K562 (cell line): ENCODE data around the gene ZDHHC11. TPM values are rescaled to one million over a fixed set of nuclear protein-coding genes. Genes with fewer than 3 reads are reported as not detected.
A peak's percentile ranks its signal among the peaks of the same experiment; 100 is the strongest.

Experiments used
- ATAC-seq: fragments of 200-7000 bp; cut with Tn5 transposase; 3 replicates; pipeline ENCODE4 v1.9.1; 2020; ENCODE audit warnings: moderate library complexity
- BruUV-seq: library from RNA; stranded (reverse); fragments of 400-500 nt; replicated peaks from 2 replicates; lab custom pipeline; 2021; lab: Mats Ljungman, UMichigan
- CTCF ChIA-PET: fragments of 300-600 bp; formaldehyde crosslinking; extraction: SDS; loops from one replicate; lab custom pipeline; 2021; ENCODE audit warnings: low intra/inter-chr PET ratio; lab: Yijun Ruan, JAX
- POLR2A ChIA-PET: fragments of 300-600, 350-650 bp; sonication (Branson Sonifier 250); formaldehyde crosslinking; extraction: SDS; loops from one replicate; lab custom pipeline; 2021; ENCODE audit warnings: antibody characterized with exemption, inconsistent platforms; lab: Yijun Ruan, JAX
- DNase-seq, 4 experiments: peaks; one replicate each; pipeline versions ENCODE4 v3.0.0 to v3.0.0-alpha.2; 2011 to 2018; ENCODE audit warnings: low spot score in 3 of 4, mixed read lengths in 3 of 4; ENCODE audit errors: extremely low read depth in 1 of 4
- FAIRE-seq: peaks from 2 replicates; lab custom pipeline; 2011; peaks lifted over from hg19 to GRCh38; lab: Jason Lieb, UNC
- H2AFZ ChIP-seq: 2 replicates; pipeline ENCODE4 v1.6.0; 2011; ENCODE audit warnings: low read depth, low read length, control low read depth, inconsistent platforms
- H3K27ac ChIP-seq: fragments of 200-600 bp; 3 replicates; pipeline ENCODE4 v1.8.0; 2011; ENCODE audit warnings: low read depth, mild to moderate bottlenecking, control low read depth, inconsistent platforms, low read length, moderate library complexity, mixed read lengths; ENCODE audit errors: extremely low read depth
- H3K27me3 ChIP-seq, 2 experiments: fragments of 300-600 bp in 1 of 2; 2 replicates in 1 of 2; 3 replicates in 1 of 2; pipeline versions ENCODE4 v1.6.0 to v1.8.0; 2011; ENCODE audit warnings: inconsistent platforms in 2 of 2, low read length in 2 of 2, mild to moderate bottlenecking in 1 of 2, mixed read lengths in 1 of 2, moderate library complexity in 1 of 2; ENCODE audit not compliant: control insufficient read depth in 2 of 2, insufficient read depth in 2 of 2
- H3K36me3 ChIP-seq: fragments of 300-600 bp; 3 replicates; pipeline ENCODE4 v1.8.0; 2011; ENCODE audit warnings: mild to moderate bottlenecking, low read length, inconsistent platforms; ENCODE audit not compliant: control insufficient read depth, insufficient read depth
- H3K4me1 ChIP-seq, 2 experiments: fragments of 200-600 bp in 1 of 2; replicated peaks in 1 of 2; 2 replicates in 1 of 2; 3 replicates in 1 of 2; pipeline versions ENCODE4 v1.5.1 to v1.8.0; 2011; ENCODE audit warnings: inconsistent platforms in 2 of 2, low read length in 2 of 2, mild to moderate bottlenecking in 1 of 2, mixed read lengths in 1 of 2, moderate library complexity in 1 of 2; ENCODE audit not compliant: control insufficient read depth in 2 of 2, insufficient read depth in 2 of 2
- H3K4me2 ChIP-seq: 2 replicates; pipeline ENCODE4 v1.6.1; 2011; ENCODE audit warnings: low read length, control low read depth, inconsistent platforms, mixed read lengths; ENCODE audit not compliant: insufficient read depth
- H3K4me3 ChIP-seq: fragments of 200-600 bp; sonication (generic), shearing (Covaris generic); 2 replicates; pipeline ENCODE4 v1.5.1; 2016; ENCODE audit warnings: control low read depth, inconsistent platforms
- H3K79me2 ChIP-seq: fragments of 200-600 bp; 3 replicates; pipeline ENCODE4 v1.8.0; 2011; ENCODE audit warnings: low read length, inconsistent platforms; ENCODE audit not compliant: control insufficient read depth, insufficient read depth
- H3K9ac ChIP-seq, 2 experiments: 2 replicates each; pipeline versions ENCODE4 v1.6.0 to v1.6.1; 2011; ENCODE audit warnings: low read depth in 2 of 2, low read length in 2 of 2, control low read depth in 1 of 2, inconsistent platforms in 1 of 2, mild to moderate bottlenecking in 1 of 2, mixed read lengths in 1 of 2; ENCODE audit not compliant: insufficient read depth in 1 of 2
- H3K9me1 ChIP-seq: one replicate; pipeline ENCODE4 v1.6.0; 2011; ENCODE audit warnings: inconsistent platforms, mild to moderate bottlenecking, low read length, moderate library complexity; ENCODE audit not compliant: control insufficient read depth, insufficient read depth
- H3K9me3 ChIP-seq: replicated peaks from 2 replicates; pipeline ENCODE4 v1.5.1; 2011; ENCODE audit warnings: low read depth, low read length, inconsistent platforms; ENCODE audit not compliant: control insufficient read depth, insufficient read depth
- H4K20me1 ChIP-seq: replicated peaks from 2 replicates; pipeline ENCODE4 v1.6.1; 2011; ENCODE audit warnings: low read length, inconsistent platforms, mixed read lengths; ENCODE audit not compliant: control insufficient read depth, insufficient read depth
- ATF1 ChIP-seq, 2 experiments: fragments of 450-650 bp in 1 of 2; IDR thresholded peaks; 2 replicates each; pipeline ENCODE4 v1.6.1; 2016; ENCODE audit warnings: missing compliant biosample characterization in 1 of 2, missing genetic modification characterization in 1 of 2
- HMGXB4 ChIP-seq: sonication (generic); formaldehyde crosslinking; IDR thresholded peaks from 2 replicates; pipeline ENCODE4 v1.8.1; 2023; ENCODE audit warnings: mild to moderate bottlenecking, missing genetic modification reagents
- RFX5 ChIP-seq: IDR thresholded peaks from 2 replicates; pipeline ENCODE4 v1.6.1; 2011; ENCODE audit warnings: low read depth, mild to moderate bottlenecking, improper control_type of control experiment, low read length
- RNF219 ChIP-seq: fragments of 250-450 bp; sonication (Bioruptor Pico); IDR thresholded peaks from 2 replicates; pipeline ENCODE4 v1.5.0; 2022; ENCODE audit warnings: mild to moderate bottlenecking
- WGBS: fragments of 100-300 bp; shearing (Covaris generic); methylation state at CpG from one replicate; pipeline ENCODE4 v1.1.6; 2016; ENCODE audit warnings: low coverage, mixed read lengths; ENCODE audit not compliant: insufficient coverage; ENCODE audit errors: missing lambda C conversion rate; 5-methylcytosine and 5-hydroxymethylcytosine counted together
- in situ Hi-C: fragments of 300-500 bp; cut with MboI; formaldehyde crosslinking; loops from 4 replicates; pipeline ENCODE4 v1.15.0; 2018; ENCODE audit warnings: inconsistent platforms, mixed read lengths
- intact Hi-C: fragments of 100-400 bp; cut with micrococcal nuclease; formaldehyde crosslinking; loops from 2 replicates; pipeline ENCODE4 v1.14.2; 2022
- polyA plus RNA-seq, 8 experiments: library from polyadenylated mRNA; depleted of rRNA in 4 of 8; stranded (reverse) in 5 of 8; unstranded in 3 of 8; fragments of >200 nt; fragmentation: Nextera tagmentation in 2 of 8; fragmentation: Illumina TruSeq in 1 of 8; extraction: Ambion mirVana in 2 of 8; extraction: Trizol in 1 of 8; gene quantifications; 2 replicates each; pipeline versions ENCODE4 v1.2.1 to v1.2.3, GENCODE V29; 2011 to 2014; ENCODE audit warnings: inconsistent platforms in 1 of 8, missing spikeins in 1 of 8
- total RNA-seq, 7 experiments: library from RNA; depleted of rRNA in 6 of 7; stranded (reverse); fragments of >200 nt in 6 of 7; fragmentation: Illumina TruSeq in 2 of 7; extraction: Trizol in 2 of 7; gene quantifications; 2 replicates each; pipeline versions ENCODE4 v1.2.1 to v1.2.3, GENCODE V29; 2011 to 2021; ENCODE audit warnings: low replicate concordance in 1 of 7

The ZDHHC11 gene
- total and polyA plus RNA-seq, 9 of the 15 experiments (the other 6 are each of a cell fraction or from before 2014, with no cell fraction given) = 0.07 to 2.3 (median 0.52) TPM

GRCh38 chr5:746258-746761 lies 104.5 kb downstream of the ZDHHC11 start:
- CTCF ChIA-PET = no interaction called here
- Histone ChIP-seq H3K9me3 (no peaks in the 10 kb centered on the region), H3K36me3 (no peaks in the 10 kb centered on the region), H3K4me1 (no peaks in the 10 kb centered on the region), H3K27me3 (peaks cover 6 to 17% of the 10 kb centered on the region in 2 experiments; a peak in 3 of 5 replicates), H3K4me2 (no peak overlapping the region), H3K79me2 (no peaks in the 10 kb centered on the region), H3K9ac (no peak overlapping the region), H2AFZ (no peak overlapping the region), H3K4me3 (no peak overlapping the region), H4K20me1 (no peaks in the 10 kb centered on the region), H3K9me1 (no peaks in the 10 kb centered on the region), H3K27ac (no peak overlapping the region)
- POLR2A ChIA-PET = no interaction called here
- peak; percentile 77 for ATAC-seq
- intact Hi-C loops = no loop called here
- FAIRE-seq = no peak
- WGBS = under 1% methylated on average over 11 of the region's 11 CpGs
- TF ChIP-seq HMGXB4 (CRISPR knock-in tag) (no peak), RNF219 (CRISPR knock-in tag) (no peak), ATF1 (CRISPR knock-in tag; IDR thresholded peaks at IDR 0.05) (no peak), ATF1 (tag; IDR thresholded peaks at IDR 0.05) (no peak), RFX5 (no peak)
- BruUV-seq = no TSS peak
- DNase-seq = no peak
- in situ Hi-C loops = no loop called here

Other genes starting within 250 kb of the ZDHHC11 start
- gene CEP72, start 238.6 kb downstream of the ZDHHC11 start, total RNA-seq (2014; rRNA removed) = 17.6 and 27.4 TPM in 2 replicates
- 9.4 and 11.3 TPM in 2 replicates for gene CEP72, start 238.6 kb downstream of the ZDHHC11 start, total RNA-seq (2014; rRNA removed; fragmentation: Illumina TruSeq; extraction: Trizol)
- 16.3 and 17.4 TPM in 2 replicates for gene CEP72, start 238.6 kb downstream of the ZDHHC11 start, total RNA-seq (2015; rRNA removed; fragmentation: Illumina TruSeq; extraction: Trizol)
- 33.3 and 38.1 TPM in 2 replicates for gene CEP72, start 238.6 kb downstream of the ZDHHC11 start, total RNA-seq (2021)
- 14.0 and 17.8 TPM in 2 replicates for gene CEP72, start 238.6 kb downstream of the ZDHHC11 start, polyA plus RNA-seq (2011; rRNA removed)
- 14.2 and 15.2 TPM in 2 replicates for gene CEP72, start 238.6 kb downstream of the ZDHHC11 start, polyA plus RNA-seq (2014; fragmentation: Illumina TruSeq; extraction: Trizol)
- 1 to 10 TPM in 1 of 2 experiments, under 1 TPM in 1; 0.89 to 1.4 TPM for gene CEP72, start 238.6 kb downstream of the ZDHHC11 start, polyA plus RNA-seq (2014; fragmentation: Nextera tagmentation; extraction: Ambion mirVana)
- gene CEP72, start 238.6 kb downstream of the ZDHHC11 start, polyA plus RNA-seq (2014; rRNA removed) = 19.9 and 28.6 TPM in 2 replicates
- gene TPPP, start 157.6 kb downstream of the ZDHHC11 start, total RNA-seq (2014; rRNA removed) = not detected in 2 replicates
- not detected in 2 replicates for gene TPPP, start 157.6 kb downstream of the ZDHHC11 start, total RNA-seq (2014; rRNA removed; fragmentation: Illumina TruSeq; extraction: Trizol)
- not detected in 2 replicates for gene TPPP, start 157.6 kb downstream of the ZDHHC11 start, total RNA-seq (2015; rRNA removed; fragmentation: Illumina TruSeq; extraction: Trizol)
- gene TPPP, start 157.6 kb downstream of the ZDHHC11 start, total RNA-seq (2021) = 0.07 TPM in 2 replicates
- 0.01 and 0.03 TPM in 2 replicates for gene TPPP, start 157.6 kb downstream of the ZDHHC11 start, polyA plus RNA-seq (2011; rRNA removed)
- 0.01 TPM in 1 of 2 replicates, not detected in the other for gene TPPP, start 157.6 kb downstream of the ZDHHC11 start, polyA plus RNA-seq (2014; fragmentation: Illumina TruSeq; extraction: Trizol)
- not detected for gene TPPP, start 157.6 kb downstream of the ZDHHC11 start, polyA plus RNA-seq (2014; fragmentation: Nextera tagmentation; extraction: Ambion mirVana)
- gene TPPP, start 157.6 kb downstream of the ZDHHC11 start, polyA plus RNA-seq (2014; rRNA removed) = not detected in 2 replicates
- gene ZDHHC11B, start 66.3 kb downstream of the ZDHHC11 start, total RNA-seq (2014; rRNA removed) = 0.12 and 0.23 TPM in 2 replicates
- 0.15 and 0.22 TPM in 2 replicates for gene ZDHHC11B, start 66.3 kb downstream of the ZDHHC11 start, total RNA-seq (2014; rRNA removed; fragmentation: Illumina TruSeq; extraction: Trizol)
- 0.30 TPM in 1 of 2 replicates, not detected in the other for gene ZDHHC11B, start 66.3 kb downstream of the ZDHHC11 start, total RNA-seq (2015; rRNA removed; fragmentation: Illumina TruSeq; extraction: Trizol)
- 0.16 TPM in 1 of 2 replicates, not detected in the other for gene ZDHHC11B, start 66.3 kb downstream of the ZDHHC11 start, total RNA-seq (2021)
- 0.08 and 0.21 TPM in 2 replicates for gene ZDHHC11B, start 66.3 kb downstream of the ZDHHC11 start, polyA plus RNA-seq (2011; rRNA removed)
- 0.08 and 0.15 TPM in 2 replicates for gene ZDHHC11B, start 66.3 kb downstream of the ZDHHC11 start, polyA plus RNA-seq (2014; fragmentation: Illumina TruSeq; extraction: Trizol)
- gene ZDHHC11B, start 66.3 kb downstream of the ZDHHC11 start, polyA plus RNA-seq (2014; fragmentation: Nextera tagmentation; extraction: Ambion mirVana) = under 1 TPM in 1 of 2 experiments, not detected in 1; 0.03 TPM
- gene ZDHHC11B, start 66.3 kb downstream of the ZDHHC11 start, polyA plus RNA-seq (2014; rRNA removed) = 0.07 TPM in 1 of 2 replicates, not detected in the other
- 52.8 and 58.5 TPM in 2 replicates for gene BRD9, start 41.8 kb upstream of the ZDHHC11 start, total RNA-seq (2014; rRNA removed)
- gene BRD9, start 41.8 kb upstream of the ZDHHC11 start, total RNA-seq (2014; rRNA removed; fragmentation: Illumina TruSeq; extraction: Trizol) = 37.9 and 39.5 TPM in 2 replicates
- gene BRD9, start 41.8 kb upstream of the ZDHHC11 start, total RNA-seq (2015; rRNA removed; fragmentation: Illumina TruSeq; extraction: Trizol) = 43.1 and 44.9 TPM in 2 replicates
- 62.3 and 68.7 TPM in 2 replicates for gene BRD9, start 41.8 kb upstream of the ZDHHC11 start, total RNA-seq (2021)
- gene BRD9, start 41.8 kb upstream of the ZDHHC11 start, polyA plus RNA-seq (2011; rRNA removed) = 17.3 and 18.0 TPM in 2 replicates
- 49.7 and 54.7 TPM in 2 replicates for gene BRD9, start 41.8 kb upstream of the ZDHHC11 start, polyA plus RNA-seq (2014; fragmentation: Illumina TruSeq; extraction: Trizol)
- gene BRD9, start 41.8 kb upstream of the ZDHHC11 start, polyA plus RNA-seq (2014; fragmentation: Nextera tagmentation; extraction: Ambion mirVana) = 1 to 10 TPM; 2.4 to 3.7 TPM
- gene BRD9, start 41.8 kb upstream of the ZDHHC11 start, polyA plus RNA-seq (2014; rRNA removed) = 51.8 and 56.4 TPM in 2 replicates
- gene TRIP13, start 41.9 kb upstream of the ZDHHC11 start, total RNA-seq (2014; rRNA removed) = 48.2 and 68.7 TPM in 2 replicates
- 55.2 and 56.8 TPM in 2 replicates for gene TRIP13, start 41.9 kb upstream of the ZDHHC11 start, total RNA-seq (2014; rRNA removed; fragmentation: Illumina TruSeq; extraction: Trizol)
- 45.1 and 50.8 TPM in 2 replicates for gene TRIP13, start 41.9 kb upstream of the ZDHHC11 start, total RNA-seq (2015; rRNA removed; fragmentation: Illumina TruSeq; extraction: Trizol)
- 50.0 and 53.2 TPM in 2 replicates for gene TRIP13, start 41.9 kb upstream of the ZDHHC11 start, total RNA-seq (2021)
- 93.2 and 116 TPM in 2 replicates for gene TRIP13, start 41.9 kb upstream of the ZDHHC11 start, polyA plus RNA-seq (2011; rRNA removed)
- 62.6 and 73.0 TPM in 2 replicates for gene TRIP13, start 41.9 kb upstream of the ZDHHC11 start, polyA plus RNA-seq (2014; fragmentation: Illumina TruSeq; extraction: Trizol)
- 10 to 100 TPM; 24.1 to 28.9 TPM for gene TRIP13, start 41.9 kb upstream of the ZDHHC11 start, polyA plus RNA-seq (2014; fragmentation: Nextera tagmentation; extraction: Ambion mirVana)
- 65.2 and 73.4 TPM in 2 replicates for gene TRIP13, start 41.9 kb upstream of the ZDHHC11 start, polyA plus RNA-seq (2014; rRNA removed)
- gene NKD2, start 157.8 kb upstream of the ZDHHC11 start, total RNA-seq (2014; rRNA removed) = 0.12 and 0.64 TPM in 2 replicates
- gene NKD2, start 157.8 kb upstream of the ZDHHC11 start, total RNA-seq (2014; rRNA removed; fragmentation: Illumina TruSeq; extraction: Trizol) = not detected in 2 replicates
- gene NKD2, start 157.8 kb upstream of the ZDHHC11 start, total RNA-seq (2015; rRNA removed; fragmentation: Illumina TruSeq; extraction: Trizol) = not detected in 2 replicates
- gene NKD2, start 157.8 kb upstream of the ZDHHC11 start, total RNA-seq (2021) = 0.35 and 0.38 TPM in 2 replicates
- 0.20 and 0.65 TPM in 2 replicates for gene NKD2, start 157.8 kb upstream of the ZDHHC11 start, polyA plus RNA-seq (2011; rRNA removed)
- not detected in 2 replicates for gene NKD2, start 157.8 kb upstream of the ZDHHC11 start, polyA plus RNA-seq (2014; fragmentation: Illumina TruSeq; extraction: Trizol)
- not detected for gene NKD2, start 157.8 kb upstream of the ZDHHC11 start, polyA plus RNA-seq (2014; fragmentation: Nextera tagmentation; extraction: Ambion mirVana)
- gene NKD2, start 157.8 kb upstream of the ZDHHC11 start, polyA plus RNA-seq (2014; rRNA removed) = 0.09 TPM in 1 of 2 replicates, not detected in the other